ENCODE data around the gene TEDDM1. TPM values are rescaled to one million over a fixed set of nuclear protein-coding genes. Genes with fewer than 3 reads are reported as not detected.

The TEDDM1 gene
- total RNA-seq, 6 experiments from 2014 or later, result not detected

- WGBS (ENCODE audit: insufficient coverage, low coverage, low lambda C conversion rate, missing lambda C conversion rate), result 79% methylated on average over 4 of the region's 5 CpGs
- H3K4me1 ChIP-seq, result no peaks in the 10 kb centered on the region
- H3K4me3 ChIP-seq, result no peak overlapping the region
- no peak for ATAC-seq
- no peaks in the 10 kb centered on the region for H3K36me3 ChIP-seq
- DNase-seq, result no peak
- TF ChIP-seq POLR2A (IDR thresholded peaks at IDR 0.05) (no peak), CTCF (IDR thresholded peaks at IDR 0.05) (no peak)
- intact Hi-C loops (cut with DNase I), result no loop called here
- no peaks in the 10 kb centered on the region for H3K27me3 ChIP-seq
- H3K9me3 ChIP-seq, result no peaks in the 10 kb centered on the region
- no peak overlapping the region for H3K27ac ChIP-seq
Observed at GRCh38 chr1:182374101-182374834, 26.2 kb downstream of the TEDDM1 start.

GRCh38 chr1:182370532-182370931, 29.9 kb downstream of the TEDDM1 start:
- DNase-seq (no peak), ATAC-seq (no peak)
- no peak overlapping the region for H3K4me3 ChIP-seq
- intact Hi-C loops (cut with DNase I), result no loop called here
- no peak overlapping the region for H3K27ac ChIP-seq
- H3K4me1 ChIP-seq, result no peaks in the 10 kb centered on the region
- TF ChIP-seq POLR2A (IDR thresholded peaks at IDR 0.05), result no peak
- TF ChIP-seq CTCF (IDR thresholded peaks at IDR 0.05), result no peak
- no peaks in the 10 kb centered on the region for H3K27me3 ChIP-seq
- no peaks in the 10 kb centered on the region for H3K36me3 ChIP-seq
- H3K9me3 ChIP-seq, result no peaks in the 10 kb centered on the region
- WGBS (ENCODE audit: insufficient coverage, low coverage, low lambda C conversion rate, missing lambda C conversion rate), result 47% methylated on average over 2 of the region's 3 CpGs

DNA sequence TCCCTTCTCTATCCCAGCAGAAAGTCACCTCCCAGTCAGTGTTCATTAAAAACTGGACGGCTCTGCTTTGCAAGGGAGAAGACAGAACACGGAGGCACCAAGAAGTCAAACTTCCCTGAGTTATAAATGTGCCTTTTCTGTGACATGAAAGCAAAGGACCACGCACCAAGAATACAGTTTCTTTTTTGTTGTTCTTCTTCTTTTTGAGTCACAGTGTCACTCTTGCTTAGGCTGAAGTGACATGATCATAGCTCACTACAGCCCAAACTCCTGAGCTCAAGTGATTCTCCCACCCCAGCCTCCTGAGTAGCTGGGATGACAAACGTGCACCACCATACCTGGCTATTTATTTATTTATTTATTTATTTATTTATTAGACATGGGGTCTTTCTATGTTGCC, 31.6 kb downstream of the TEDDM1 start:
- Histone ChIP-seq H3K9me3 (no peaks in the 10 kb centered on the region), H3K36me3 (no peaks in the 10 kb centered on the region), H3K4me1 (no peaks in the 10 kb centered on the region), H3K27ac (no peak overlapping the region), H3K4me3 (no peak overlapping the region), H3K27me3 (no peaks in the 10 kb centered on the region)
- no peak for ATAC-seq
- no peak for DNase-seq
- TF ChIP-seq CTCF (IDR thresholded peaks at IDR 0.05) (no peak), POLR2A (IDR thresholded peaks at IDR 0.05) (no peak)
- intact Hi-C loops (cut with DNase I), result no loop called here
- 63% methylated on average over 4 of the region's 4 CpGs for WGBS (ENCODE audit: insufficient coverage, low coverage, low lambda C conversion rate, missing lambda C conversion rate)

DNA sequence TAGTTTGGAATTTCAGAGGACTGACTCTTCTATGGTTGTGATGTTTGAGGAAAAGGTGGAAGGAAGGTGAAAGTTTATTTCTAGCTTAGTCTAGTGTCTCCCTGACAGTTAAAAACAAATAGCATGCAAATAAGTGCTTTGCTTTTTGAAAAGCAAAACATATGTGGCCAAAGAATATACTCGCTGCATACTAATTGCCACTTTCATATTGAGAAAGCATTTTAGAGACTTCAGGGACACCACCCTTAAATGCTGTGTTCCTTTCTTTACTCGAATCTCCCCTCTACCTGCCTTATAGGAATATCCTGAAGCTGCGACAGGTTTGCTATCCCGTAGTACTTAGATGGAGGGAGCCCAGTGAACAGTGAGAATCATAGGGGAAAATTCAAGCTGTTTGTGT, 32.1 kb downstream of the TEDDM1 start:
- no peak for DNase-seq
- Histone ChIP-seq H3K27me3 (no peaks in the 10 kb centered on the region), H3K36me3 (no peaks in the 10 kb centered on the region), H3K27ac (no peak overlapping the region), H3K4me3 (no peak overlapping the region), H3K9me3 (no peaks in the 10 kb centered on the region), H3K4me1 (no peaks in the 10 kb centered on the region)
- ATAC-seq, result no peak
- TF ChIP-seq POLR2A (IDR thresholded peaks at IDR 0.05), result no peak
- no peak for TF ChIP-seq CTCF (IDR thresholded peaks at IDR 0.05)
- 53% methylated on average over 4 of the region's 4 CpGs for WGBS (ENCODE audit: insufficient coverage, low coverage, low lambda C conversion rate, missing lambda C conversion rate)
- intact Hi-C loops (cut with DNase I), result no loop called here

Measured in right lobe of liver (tissue), 6 donors.